SKM-1 (cell line): ENCODE measurements around the gene GAREM1.
"Not testable (repeated sequence)": the region's sequence is repeated elsewhere in the genome, so short reads cannot be mapped to it uniquely, and the experiment has no call there.

Source experiments
- DNase-seq: peaks from one replicate; lab custom pipeline; 2025; ENCODE audit not compliant: unreplicated experiment; lab: John Stamatoyannopoulos, UW

The GAREM1 gene

DNA sequence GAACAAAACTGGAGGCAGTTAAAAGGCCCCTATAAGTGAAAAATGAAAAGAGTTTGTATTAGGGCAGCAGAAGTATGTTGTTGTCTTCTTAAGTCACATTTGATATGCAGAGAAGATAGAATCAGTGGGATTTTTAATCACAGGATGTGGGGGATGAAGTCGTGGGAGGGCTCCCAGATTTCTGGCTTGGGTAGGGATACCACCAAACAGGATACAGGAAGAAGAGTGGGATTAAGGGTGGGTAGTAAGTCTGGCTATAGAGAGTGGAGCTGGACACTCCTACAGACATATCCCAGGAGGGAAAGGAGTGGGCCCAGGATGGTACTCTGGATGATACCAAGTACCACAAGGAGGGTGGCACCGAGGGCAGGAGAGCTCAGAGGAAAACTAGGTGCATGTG, 99.3 kb downstream of the GAREM1 start:
- no peak for DNase-seq

DNA sequence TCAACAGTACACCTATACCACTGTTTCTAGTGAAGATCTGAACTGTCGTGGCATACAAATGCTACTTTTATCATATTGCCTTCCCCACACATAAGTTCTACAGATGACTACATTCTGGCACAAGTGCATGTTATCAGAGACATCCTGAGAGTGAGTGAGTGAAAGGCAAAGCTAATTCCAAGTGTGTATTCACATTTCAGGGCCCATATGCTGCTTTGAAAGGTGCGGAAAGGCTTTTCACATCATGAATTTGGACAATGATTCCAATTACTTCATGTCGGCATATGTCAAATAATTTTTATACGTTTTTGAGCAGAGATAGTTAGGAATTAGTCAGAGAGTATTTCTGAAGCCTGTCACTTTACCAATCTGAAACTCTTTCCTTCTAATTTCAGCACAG, 101.7 kb downstream of the GAREM1 start:
- no peak for DNase-seq

DNA sequence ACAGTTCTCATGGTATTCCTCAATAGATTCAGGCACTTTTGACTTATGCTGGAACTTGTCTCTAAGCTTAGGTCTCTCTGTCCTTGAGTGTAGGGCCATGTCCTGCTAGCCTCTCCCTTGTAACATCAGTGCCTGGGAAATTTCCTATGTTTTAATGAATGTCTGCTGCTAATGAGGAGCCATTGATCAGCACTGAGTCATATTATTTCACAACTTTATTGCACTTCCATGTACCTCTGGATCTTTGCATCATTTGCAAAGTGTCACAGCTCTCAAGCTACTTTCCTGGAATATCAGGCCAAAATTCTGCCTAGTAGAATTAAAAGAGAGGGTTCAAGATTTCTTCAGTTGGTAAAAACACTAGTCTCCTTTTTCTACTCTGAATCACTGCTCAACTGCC, 102.5 kb downstream of the GAREM1 start:
- no peak for DNase-seq

DNA sequence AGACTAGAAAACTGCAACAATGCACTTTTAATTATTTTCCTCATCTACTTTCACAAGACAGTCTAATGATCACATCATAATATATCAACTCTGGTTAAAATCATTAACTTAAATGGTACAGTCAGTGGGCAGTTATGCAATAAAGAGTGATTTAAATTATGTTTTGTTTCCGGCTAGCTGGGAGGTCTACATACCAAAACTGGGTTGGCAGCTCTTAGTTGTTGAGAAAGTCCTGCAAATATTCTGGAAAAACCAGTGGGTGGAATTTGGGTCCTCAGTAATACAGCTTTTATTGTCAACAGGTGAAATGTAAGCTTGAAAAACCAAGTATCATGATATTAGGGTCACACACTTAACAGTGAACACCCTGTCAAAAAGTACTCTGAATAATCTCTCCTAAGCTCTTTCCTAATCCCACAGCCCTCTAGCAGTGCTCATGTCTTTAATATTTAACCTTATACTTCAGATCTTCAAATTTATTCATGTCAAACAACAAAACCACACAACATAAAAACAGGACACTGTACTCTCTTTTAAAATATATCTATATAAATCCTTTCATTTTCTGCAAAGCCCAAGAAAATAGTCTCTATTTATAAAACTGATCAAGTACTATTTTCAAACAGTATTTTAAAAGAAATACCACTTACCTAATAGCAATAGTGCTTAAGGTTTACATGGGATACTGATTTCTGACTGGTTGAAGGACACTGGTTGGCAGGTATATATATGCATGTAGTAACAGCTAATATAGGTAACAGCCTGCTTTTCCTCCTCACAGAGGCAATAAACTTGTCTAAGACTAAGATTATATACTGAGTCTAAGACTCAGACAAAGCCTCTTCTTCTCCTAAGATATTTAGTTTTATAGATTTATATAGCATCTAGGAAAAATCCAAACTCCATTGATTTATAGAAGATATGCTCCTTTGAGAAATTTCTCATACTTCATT, 103.8 kb downstream of the GAREM1 start:
- no peak for DNase-seq

DNA sequence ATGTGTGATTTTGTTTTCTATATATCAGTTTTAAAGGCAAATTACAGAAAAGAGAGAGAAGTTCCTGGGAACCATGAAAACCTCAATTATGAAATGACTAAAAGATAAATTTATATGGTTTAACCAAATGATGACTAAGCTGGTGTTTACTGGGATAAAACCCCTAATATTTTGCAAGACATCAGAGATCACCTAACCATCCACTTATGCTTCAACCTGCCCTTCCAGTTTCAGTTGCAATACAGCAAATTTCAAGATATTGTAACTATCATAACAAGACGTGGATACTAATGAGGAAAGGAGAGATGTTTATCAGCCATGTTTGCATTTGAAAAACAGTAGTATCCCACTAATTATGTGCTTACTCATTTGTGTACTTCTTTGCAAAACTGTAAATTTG, 108.2 kb downstream of the GAREM1 start:
- no peak for DNase-seq

DNA sequence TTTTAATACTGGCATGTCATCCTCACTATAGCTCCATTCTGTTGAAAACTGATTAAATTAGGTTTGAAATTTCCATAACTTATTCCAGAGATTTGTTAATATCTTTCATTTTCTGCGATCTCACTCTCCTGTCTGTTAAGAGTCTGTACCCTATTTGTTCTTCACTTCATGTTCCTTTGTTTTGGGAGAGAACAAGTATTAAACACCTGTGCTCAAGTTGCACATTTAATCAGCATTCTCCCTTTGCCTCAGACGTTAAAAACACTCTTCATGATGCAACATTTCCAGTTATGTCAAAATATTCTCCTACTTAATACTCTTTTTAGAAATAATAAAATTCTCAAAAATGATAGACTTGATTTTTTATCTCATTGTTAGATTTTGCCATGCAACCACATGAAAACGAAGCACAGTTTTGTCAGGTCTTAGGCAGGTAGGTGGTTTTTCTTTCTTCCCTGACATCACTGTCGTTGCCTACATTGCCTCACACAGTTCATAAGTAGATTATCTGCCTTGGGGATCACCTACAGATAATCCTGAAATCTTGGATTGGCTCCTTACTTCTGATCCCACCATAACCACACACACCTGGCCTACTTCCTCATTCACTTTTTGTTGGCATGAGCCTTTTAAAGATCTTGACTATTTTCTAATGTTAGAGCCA, 109.9 kb downstream of the GAREM1 start:
- no peak for DNase-seq

DNA sequence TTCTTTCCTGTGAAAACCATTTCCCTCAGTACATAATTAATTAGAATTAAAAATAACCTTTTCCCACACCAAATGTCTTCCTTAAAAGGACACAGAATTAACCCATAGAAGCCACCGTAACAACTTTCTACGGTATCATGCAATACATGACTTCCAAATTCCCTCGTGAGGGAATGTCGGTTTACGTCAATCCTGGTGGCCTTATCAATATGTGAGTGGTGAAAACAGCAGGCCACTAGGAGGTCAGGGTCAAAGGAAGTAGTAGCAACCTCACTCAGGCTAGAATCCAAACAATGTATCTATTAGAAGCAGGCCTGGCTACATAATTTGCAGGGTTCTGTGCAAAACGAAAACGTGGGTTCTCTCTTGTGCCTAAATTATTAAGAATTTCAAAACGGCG, 112.2 kb downstream of the GAREM1 start:
- no peak for DNase-seq

DNA sequence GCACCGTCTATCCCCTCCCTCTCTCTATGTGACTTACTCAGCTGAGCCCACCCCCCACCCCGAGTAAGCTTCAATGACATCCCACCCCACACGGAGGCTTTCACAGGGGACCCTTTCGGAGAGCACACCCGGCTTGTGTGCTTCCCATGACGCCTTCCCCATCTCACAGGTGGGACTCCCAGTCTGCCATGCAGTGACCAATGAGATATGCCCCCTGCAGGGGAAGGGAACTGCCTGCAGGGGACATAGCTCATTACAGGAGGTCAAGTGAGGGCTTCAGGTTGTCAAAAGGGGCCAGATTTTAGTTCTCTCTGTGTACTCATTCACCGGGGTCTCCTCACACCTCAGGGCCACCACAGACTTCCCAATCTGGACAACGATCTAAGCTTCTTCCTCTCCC, 112.6 kb downstream of the GAREM1 start:
- DNase-seq = no peak

DNA sequence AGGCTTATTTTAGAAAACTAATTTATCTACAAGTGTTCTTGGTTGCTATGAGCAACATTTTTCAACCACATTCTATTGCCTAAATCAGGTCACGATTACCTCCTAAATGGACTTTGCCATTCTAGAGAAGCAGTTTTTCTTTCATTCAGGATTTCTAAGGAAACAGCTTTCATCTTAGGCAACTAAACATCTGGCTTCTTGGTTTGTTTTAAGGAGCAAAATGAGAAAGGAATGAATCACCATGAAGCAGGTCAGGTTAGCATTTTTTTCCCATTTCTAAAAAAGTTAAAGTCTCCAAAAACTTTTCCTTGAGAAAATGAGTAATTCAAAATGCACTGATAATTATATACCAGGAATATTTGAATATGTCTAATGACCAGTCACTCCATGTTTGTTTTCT, 114.8 kb downstream of the GAREM1 start:
- no peak for DNase-seq

DNA sequence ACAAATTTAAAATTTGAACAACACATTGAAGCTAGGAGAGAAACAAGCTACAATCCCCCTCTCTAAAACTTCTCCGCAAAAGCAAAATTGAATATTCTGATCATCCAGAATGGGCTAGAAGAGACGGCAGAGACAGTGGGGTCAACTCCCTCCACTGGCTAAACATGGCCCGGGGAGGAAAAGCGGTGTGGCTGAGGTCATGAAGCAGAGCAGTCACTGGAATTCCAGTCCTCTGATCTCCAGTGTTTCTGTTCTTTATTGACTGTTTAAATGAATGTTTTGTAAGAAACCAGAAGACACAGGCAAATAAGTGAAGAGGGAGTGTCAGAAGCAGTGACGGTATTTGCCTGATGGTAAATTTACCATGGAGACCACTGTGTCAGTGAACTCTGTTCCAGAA, 116.2 kb downstream of the GAREM1 start:
- DNase-seq = no peak

DNA sequence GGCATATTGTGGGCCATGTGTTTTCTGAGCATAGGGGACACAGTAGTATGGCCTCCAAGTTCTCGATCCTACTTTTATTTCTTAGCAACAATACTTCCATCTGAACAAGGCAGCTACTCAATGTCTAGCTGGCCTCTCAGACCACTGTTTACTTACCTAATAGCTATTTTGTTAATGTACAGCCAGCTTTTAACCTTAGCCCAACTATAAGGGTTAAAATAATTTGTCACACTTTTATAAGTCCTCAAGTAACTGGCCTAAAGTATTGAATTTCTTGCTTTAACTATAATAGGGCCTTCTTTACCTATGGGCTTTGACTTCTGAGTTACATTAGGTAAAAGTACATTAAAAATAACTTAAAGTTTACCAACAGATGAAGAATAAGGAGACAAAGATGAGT, 117.4 kb downstream of the GAREM1 start:
- no peak for DNase-seq

DNA sequence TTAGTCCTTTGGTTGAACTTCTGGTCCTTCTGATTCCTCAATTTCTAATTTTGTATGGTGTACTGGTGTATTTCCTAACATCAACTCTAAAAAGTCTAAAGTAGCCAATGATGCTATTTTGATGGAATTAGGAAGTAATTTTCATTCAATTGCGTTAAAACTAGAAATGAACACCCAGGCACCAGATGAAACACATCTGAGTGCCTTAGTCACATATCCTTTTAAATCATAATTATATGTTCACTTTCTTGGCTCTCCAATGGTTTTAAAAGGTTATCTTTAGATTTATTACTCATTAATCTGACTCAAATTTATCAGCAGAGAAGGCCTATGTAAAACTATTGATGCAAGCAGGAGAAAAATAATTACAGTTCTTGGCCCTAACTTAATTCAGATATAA, 119.7 kb downstream of the GAREM1 start:
- DNase-seq = no peak

DNA sequence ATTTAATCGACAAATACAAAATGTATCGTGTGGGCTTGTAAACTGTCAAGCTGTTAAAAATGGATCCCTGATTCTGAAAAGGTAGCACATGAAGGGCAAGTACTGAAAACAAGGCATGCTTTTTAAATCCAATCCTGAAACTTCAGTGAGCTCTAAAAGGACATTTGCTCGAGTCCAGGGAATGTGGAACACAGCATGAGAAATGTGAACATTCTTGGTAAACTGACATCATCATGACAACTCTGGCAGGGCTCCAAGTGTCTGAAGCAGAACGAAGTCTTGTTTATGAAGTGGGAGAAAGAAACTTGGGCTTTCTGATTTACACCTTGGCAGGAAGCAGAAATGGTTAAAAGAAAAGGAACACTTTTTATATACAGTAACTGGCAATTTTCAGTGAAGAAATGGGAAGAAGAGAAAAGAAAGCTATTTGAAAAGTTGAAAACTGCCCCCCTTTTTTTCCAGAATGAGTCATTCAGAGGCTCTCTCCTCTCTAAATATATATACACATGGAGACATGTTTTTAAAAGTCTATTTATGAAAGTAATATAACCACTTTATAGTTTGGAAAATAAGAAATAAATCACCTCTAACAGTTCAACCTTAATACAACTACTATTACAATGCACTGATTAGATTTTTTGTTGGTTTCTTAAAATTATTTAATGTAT, 120.8 kb downstream of the GAREM1 start:
- no peak for DNase-seq

DNA sequence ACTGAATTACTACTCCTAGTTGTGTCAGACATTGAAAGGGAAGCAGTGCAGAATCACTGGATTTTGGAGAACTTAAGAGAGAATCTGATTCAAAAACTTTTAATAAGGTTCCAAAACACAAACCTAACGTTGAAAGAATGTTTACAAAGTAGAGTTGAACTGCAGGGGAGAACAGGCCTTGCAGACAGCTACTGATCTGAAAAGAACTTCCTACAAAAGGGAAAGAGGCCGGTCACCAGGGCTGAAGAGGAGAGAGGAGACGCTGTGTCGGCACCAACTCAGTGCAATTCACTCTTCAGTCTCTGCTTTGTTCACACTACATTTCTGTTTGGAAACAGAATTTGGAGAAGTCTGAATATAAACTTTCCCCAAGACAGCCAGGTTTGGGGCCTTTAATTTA, 124.0 kb downstream of the GAREM1 start:
- no peak for DNase-seq

DNA sequence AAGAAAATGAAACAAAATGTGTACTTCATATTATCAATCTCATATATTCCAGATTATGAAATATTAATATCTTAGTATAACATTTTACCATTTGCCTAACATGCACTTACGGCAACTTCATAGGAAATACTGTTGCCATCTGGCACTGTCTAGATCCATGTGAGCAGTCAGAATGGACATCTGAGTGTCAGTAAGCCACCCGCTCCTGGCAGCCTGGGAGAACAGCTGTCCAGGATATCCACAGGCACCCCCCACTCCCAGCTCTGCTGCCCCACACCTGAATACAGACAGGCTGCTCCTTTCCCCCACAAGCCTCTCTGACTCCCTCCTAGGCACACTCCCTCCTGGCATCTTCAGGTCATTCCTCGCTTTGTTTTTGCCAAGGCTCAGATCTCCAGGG, 127.0 kb downstream of the GAREM1 start:
- DNase-seq = no peak

DNA sequence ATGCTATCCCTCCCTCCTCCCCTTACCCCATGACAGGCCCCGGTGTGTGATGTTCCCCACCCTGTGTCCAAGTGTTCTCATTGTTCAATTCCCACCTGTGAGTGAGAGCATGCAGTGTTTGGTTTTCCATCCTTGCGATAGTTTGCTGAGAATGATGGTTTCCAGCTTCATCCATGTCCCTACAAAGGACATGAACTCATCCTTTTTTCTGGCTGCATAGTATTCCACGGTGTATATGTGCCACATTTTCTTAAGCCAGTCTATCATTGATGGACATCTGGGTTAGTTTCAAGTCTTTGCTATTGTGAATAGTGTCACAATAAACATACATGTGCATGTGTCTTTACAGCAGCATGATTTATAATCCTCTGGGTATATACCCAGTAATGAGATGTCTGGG, 129.6 kb downstream of the GAREM1 start:
- not testable (repeated sequence) for DNase-seq

DNA sequence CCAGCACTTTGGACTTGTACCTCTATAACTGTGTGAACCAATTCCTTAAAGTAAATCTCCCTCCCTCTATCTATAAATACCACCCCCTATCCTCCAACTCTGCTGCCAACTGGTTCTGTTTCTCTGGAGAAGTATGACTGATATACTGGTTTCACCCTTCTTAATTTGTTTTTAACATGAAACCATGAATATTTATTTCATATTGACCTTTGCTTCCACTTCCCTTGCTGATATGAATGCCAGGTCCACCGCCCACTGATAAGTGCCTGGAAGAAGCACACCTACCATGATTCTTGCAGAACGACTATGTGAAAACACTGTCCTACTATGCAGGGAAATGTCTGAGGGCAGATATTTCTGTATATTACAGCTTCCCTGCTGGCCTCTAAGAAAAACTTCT, 131.6 kb downstream of the GAREM1 start:
- DNase-seq = no peak

DNA sequence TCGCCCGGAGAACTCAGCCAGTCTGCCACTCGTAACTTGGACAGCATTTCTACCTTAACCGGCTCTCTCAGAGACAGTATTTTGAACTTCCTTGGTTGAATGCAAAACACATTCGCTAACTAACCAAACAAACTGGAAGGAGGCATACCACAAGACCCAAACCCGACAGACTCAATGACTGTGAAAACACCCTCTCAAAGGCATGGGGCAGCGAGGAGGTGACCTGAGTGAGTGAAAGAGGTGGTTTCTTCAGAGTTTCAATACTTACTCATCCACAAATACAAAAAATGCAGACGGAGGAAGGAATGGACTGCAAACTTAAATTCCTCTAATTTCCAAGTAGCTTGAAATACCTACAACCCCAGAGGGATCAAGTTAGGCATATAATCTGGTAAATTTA, 132.9 kb downstream of the GAREM1 start:
- no peak for DNase-seq

DNA sequence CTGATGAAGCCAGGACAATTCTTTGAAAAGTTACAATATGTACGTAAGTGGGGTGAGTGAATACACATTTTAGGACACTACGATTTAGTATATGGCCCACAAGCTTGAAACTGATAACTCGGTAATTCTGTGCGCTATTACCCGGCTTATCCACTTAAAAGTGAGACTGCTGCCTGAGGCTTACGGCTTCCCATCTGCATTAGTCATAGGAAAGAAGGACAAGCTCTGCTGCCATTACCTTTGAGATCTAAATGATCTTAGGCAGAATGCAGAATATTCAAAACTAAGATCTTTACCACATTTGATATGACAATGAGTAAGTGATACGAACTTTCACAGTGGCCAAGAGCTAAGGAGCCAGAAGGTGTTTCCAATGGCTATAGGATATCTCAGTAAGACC, 133.3 kb downstream of the GAREM1 start:
- DNase-seq = no peak

DNA sequence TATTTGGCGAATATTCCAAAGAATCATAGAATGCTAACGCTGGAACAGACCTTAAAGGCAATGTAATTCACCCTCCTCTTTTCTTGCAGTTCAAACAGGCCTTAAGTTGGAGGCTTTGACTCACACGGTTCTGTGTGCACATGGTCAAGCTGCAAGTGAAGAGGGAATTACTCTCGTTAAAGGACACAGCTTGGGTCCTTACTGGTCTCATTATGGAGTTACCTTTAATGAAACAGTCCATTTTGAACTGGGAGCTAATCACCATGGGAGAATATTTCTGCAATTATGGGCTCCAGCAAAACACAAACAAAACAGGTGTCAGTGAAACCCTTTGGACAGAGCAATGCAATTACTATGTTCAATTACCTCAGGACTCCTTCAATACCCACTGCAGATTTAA, 135.5 kb downstream of the GAREM1 start:
- no peak for DNase-seq

DNA sequence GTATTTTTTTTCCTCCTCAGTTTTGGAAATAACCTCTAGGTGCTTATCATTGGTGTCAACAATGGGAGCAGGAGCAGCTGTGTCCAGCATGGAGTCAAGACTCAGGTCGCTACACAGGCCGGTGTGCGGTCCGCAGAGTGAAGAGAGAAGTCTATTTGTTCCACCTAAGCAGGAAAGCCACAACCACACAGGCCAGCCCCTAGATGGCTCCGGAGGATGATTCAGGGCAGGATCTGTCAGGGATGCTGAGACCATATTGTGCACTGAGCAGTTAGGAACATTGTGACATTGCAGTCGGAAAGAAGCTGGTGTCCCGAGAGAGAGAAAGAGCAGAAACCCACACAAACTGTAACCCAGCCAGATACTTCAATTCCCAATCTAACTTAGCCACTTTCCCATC, 136.9 kb downstream of the GAREM1 start:
- DNase-seq = no peak

DNA sequence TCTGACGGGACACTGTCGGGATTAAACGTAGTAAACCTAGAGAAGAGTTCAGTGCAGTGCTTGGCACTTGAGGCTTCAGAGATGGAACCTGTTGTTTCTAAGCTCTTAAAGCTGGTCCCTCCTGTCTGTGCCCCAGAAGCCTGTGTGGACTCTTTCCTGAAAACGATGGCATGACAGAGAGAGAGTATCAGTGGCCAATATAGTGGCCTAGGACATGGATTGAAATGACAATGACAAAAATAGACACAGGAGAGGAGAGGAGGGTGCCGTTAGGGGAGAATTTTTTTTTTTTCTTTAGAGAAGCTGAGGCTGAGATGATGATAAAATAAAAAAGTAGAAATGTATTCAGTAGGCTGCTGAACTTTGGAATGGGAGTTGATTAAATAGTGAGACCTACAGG, 138.0 kb downstream of the GAREM1 start:
- no peak for DNase-seq
